ENCODE data around the gene DDX19B.

The DDX19B gene

DNA sequence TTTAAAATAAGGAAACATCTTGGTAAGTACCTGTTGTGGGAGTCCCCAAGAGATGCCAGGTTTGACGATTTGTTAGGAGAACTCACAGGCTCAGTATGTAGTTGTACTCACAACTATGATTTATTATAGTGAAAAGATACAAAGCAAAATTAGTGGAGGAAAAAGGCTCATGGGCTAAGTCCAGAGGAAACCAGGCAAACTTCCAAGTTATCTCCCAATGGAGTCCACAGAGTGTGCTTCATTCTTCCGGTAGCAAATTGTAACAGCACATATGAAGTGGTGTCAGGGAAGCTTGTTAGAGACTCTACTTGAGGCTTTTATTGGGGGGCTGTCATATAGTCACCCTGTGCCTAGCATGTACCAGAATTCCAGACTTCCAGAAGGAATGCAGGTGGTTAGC lies 50.0 kb downstream of the DDX19B start:
- no peak for DNase-seq (ENCODE audit: low read depth in 2 of 2)

DNA sequence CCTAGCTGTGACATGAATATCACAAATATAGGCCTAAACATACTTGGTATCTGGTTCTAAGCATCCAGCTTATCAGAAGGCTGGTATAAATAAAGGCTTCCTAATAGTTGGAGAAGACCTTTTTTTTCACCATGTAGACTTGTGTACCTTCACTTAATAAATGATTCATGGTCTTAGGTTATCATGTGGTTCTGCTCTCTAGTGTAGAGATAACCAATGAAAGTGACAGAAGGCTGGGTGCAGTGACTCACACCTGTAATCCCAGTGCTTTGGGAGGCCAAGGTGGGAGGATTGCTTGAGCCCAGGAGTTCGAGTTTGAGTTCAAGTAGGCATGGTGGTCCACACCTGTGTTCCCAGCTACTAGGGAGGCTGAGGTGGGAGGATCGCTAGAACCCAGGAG lies 50.8 kb downstream of the DDX19B start:
- no peak for DNase-seq (ENCODE audit: low read depth in 2 of 2)

DNA sequence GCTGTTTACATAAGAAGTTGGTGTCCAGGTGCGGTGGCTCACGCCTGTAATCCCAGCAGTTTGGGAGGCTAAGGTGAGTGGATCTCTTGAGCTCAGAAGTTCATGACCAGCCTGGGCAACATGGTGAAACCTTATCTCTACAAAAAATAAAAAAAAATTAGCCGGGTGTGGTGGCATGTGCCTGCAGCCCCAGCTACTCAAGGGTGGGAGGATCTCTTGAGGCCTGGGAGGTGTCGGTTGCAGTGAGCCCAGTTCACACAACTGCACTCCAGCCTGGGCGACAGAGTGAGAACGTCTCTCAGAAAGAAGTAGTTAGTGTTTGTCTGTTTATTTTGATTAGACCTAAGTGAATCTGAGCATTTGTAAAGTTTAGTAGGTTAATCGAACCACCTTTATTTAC lies 60.6 kb downstream of the DDX19B start:
- DNase-seq (ENCODE audit: low read depth in 2 of 2): no peak

DNA sequence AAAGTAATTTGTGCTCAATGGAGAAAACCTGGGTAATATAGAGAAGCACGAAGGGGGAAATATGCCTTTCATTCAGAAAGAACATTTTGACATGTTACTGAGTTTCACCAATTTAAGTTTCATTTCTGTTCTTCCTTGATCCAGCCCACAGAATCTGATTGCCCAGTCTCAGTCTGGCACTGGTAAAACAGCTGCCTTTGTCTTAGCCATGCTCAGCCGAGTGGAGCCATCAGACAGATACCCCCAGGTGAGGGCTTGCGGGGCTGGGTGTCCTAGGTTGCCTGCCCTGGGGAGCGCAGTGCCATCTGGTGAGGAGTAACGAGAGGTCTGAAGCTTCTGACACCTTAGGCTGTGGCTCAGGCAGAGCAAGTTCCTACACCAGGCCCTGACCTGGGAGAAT lies 65.4 kb downstream of the DDX19B start:
- no peak for DNase-seq (ENCODE audit: low read depth in 2 of 2)

DNA sequence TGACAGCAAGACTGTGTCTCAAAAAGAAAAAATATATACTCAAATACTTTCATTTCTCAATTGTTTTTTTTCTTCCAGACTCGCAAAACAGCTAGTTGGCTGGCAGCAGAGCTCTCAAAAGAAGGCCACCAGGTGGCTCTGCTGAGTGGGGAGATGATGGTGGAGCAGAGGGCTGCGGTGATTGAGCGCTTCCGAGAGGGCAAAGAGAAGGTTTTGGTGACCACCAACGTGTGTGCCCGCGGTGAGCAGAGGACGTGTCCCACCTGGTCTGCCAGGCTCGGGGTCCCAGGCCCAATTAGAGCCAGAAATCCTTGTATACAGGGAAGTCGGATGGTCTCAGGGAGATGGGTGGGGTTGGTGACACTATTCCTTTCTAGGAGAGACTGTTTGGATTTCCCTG lies 71.2 kb downstream of the DDX19B start:
- DNase-seq (ENCODE audit: low read depth in 2 of 2): peak in 1 of 2 donors; percentile 18

DNA sequence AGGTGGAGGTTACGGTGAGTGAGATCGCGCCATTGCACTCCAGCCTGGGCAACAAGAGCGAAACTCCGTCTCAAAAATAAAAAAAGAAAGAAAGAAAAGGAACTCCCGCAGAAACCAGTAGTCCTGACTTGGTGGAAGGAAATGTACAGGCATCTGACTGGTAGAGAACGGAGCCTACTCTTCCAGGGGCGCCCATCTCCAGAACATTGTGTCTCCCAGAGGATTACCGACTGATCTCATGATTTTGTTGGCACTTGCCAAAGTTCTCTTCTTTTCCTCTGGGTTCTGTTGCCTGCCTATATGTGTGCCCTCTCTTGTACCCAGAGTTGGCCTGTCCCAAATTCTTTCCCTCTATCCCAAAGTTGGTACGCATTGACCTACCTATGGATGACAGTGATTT lies 71.9 kb downstream of the DDX19B start:
- no peak for DNase-seq (ENCODE audit: low read depth in 2 of 2)

DNA sequence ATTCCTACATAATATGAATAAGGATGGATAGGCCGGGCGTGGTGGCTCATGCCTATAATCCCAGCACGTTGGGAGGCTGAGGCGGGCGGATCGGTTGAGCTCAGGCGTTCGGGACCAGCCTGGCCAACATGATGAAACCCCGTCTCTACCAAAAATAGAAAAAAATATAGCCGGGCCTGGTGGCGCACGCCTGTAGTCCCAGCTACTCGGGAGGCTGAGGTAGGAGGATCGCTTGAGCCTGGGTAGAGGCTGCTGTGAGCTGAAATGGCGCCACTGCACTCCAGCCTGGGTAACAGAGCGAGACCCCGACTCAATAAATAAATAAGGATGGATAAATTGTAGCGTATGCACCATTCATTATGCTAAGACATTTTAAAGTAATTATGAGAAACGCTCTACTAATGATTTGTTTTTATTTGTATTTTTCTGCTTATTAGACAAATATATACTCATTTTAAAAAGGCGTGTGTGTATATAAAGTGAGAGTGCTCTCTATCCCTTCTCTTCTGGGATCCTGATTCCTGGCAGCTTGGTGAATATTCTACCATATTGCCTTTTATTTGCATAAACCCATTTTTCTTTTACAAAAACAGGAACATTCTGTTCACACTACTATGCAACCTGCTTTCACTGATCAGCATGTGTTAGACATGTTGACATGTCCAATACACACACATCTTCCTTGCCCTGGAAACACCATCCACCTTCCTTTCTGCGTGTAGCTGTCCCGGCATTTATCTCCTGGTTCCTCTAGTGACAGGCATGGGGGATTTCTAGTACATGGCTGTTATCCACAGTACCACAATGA lies 74.1 kb downstream of the DDX19B start:
- no peak for DNase-seq (ENCODE audit: low read depth in 2 of 2)

DNA sequence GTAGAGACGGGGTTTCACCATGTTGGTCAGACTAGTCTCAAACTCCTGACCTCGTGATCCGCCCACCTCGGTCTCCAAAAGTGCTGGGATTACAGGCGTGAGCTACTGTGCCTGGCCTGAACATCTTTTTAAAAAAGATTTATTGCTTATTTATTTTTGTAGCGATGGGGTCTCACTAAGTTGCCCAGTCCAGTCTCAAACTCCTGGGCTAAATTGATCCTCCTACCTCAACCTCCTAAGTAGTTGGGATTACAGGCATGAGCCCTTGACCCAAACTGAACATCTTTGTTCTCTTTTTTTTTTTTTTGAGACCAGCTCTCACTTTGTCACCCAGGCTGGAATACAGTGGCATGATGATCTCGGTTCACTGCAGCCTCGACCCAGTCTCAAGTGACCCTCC lies 75.2 kb downstream of the DDX19B start:
- DNase-seq (ENCODE audit: low read depth in 2 of 2): no peak

DNA sequence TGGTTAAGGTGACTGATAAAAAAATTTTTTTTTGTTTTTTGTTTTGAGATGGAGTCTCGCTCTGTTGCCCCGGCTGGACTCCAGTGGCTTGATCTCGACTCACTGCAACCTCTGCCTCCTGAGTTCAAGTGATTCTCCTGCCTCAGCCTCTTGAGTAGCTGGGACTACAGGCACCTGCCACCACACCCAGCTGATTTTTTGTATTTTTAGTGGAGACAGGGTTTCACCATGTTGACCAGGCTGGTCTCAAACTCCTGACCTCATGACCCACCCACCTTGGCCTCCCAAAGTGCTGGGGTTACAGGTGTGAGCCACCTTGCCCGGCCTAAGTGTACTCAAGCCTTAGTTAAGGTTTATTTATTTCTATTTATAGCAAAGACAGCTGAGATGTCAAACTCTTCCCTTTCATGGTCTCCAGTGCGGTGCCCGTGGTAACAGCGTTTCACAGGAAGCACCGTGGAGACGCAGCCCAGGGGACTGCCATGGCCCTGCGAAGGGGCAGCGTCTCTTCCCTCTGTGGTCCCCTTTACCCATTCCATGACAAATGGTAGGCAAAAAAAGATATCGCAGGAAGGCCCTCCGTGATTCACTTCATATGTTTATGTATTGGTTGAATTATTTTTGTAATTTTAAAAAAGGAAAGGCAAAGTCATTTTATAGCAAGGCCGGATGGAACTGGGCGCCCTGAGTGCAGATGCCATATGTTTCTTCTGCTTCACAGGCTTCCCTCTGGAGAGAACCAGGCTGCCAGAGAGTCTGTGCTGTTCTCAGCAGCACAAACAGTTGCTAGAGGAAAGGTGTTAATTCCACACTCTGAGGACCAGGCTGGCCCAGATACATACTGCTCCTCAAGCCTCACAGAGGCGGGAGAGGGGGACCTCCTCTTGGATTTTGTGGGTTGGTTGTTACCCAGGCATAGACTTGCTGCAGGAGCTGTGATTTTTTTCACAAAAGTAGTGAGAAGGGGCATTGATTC lies 76.9 kb downstream of the DDX19B start:
- no peak for DNase-seq (ENCODE audit: low read depth in 2 of 2)

DNA sequence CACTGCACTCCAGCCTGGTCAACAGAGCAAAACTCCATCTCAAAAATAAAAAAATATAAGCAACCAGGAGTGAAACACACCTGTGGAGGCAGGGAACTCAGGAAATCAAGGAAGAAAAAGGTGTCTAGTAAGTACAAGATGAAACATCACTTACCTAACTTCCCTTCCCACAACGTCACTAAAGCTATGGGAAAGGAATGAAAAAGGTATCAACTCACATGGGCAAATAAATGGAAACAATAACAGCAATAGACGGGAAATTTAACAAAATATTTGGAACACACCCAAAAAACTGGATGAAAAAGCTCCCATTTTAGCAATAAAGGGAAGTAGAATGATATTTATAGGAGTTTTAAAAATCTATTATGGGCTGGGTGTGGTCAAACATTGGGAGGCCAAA lies 78.8 kb downstream of the DDX19B start:
- no peak for DNase-seq (ENCODE audit: low read depth in 2 of 2)

DNA sequence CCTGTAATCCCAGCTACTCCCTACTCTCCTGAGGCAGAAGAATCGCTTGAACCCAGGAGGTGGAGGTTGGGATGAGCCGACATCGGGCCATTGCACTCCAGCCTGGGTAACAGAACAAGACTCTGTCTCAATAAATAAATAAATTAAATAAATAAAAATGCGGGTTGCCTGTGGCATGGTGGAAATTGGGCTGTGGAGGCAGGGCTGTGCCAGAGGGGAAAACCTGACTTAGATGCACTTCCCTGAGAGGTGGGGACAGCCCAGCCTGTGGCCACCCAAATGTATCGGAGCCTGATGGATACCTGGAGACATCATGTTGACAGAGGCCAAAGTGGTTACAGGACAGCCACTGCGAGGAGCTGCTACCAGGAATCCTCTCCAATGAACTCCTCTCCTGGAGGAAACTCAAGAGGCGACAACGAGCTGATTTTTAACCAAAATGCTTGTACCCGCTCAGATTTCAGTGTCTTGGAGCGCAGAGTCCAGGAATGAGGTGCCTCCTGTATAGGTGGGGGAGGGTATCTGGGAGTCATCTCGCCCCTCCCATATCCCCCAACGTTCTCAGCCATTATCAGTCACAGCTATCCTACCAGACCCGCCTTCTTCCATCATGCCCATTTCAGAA lies 80.0 kb downstream of the DDX19B start:
- no peak for DNase-seq (ENCODE audit: low read depth in 2 of 2)

DNA sequence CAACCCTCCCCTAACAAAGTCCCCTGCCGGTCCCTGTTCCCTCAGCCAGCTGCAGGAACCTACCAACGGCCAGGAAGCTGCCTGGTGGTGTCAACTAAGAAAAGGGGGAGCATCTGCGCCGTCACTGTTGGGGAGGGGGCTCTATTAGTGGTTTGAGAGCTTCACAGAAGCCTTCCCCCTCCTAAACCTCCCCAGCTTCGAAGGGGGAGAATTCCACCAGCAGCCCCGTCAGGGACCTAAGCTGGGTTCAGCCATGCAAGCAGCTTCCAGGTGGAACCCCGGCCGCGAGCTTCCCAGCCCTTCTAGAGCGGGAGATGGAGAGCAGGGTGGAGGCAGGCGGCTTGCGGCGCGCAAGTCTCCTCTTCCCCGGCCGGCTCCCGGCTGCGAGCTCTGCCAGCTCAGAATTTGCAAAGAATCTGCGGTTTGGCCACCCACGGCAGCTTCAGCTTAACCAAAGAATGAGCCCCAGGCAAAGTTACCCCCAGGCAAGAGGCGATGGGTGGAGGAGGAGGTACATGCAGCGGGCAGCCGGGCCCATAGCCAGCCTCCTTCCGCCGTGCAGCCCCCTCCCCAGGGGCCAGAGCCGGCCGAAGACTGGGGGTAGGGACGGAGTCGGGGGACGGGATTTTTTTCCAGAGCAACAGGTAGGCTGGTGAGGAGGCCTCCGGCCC lies 81.4 kb downstream of the DDX19B start:
- DNase-seq (ENCODE audit: low read depth in 2 of 2): peak; percentile 74 to 83

DNA sequence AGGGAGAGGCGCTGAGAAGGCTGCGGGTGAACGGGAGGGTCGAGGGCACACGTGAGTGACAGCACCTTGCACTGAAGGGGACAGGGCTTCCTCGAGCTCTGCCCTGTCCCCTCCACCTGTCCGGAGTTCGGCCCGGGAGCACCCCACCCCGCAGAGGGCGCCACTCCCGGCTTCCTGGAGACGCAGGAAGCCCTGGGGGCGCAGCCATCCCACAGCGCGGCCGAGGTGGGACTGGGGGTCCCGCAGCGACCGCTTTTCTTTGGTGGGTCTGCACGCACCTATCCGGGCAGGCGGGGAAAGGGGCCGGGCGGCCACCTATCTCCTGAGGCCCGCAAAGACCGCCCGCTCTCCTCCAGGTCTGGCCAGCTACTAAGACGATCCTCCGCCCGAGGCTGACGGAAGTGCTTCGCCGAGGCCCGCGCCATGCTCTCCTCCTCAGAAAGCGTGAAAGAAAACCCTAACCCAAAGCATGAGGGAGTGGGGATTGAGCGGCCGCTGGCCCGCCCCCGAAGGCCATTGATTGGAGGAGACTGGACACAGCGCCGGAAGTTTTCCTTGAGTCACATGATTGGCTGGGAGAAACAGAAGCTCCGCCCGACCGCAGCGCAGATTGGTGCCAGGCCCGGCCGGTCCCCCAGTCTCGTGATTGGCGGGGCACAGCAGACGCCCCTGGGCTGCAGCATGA lies 82.1 kb downstream of the DDX19B start:
- peak; percentile 88 to 96 for DNase-seq (ENCODE audit: low read depth in 2 of 2)

DNA sequence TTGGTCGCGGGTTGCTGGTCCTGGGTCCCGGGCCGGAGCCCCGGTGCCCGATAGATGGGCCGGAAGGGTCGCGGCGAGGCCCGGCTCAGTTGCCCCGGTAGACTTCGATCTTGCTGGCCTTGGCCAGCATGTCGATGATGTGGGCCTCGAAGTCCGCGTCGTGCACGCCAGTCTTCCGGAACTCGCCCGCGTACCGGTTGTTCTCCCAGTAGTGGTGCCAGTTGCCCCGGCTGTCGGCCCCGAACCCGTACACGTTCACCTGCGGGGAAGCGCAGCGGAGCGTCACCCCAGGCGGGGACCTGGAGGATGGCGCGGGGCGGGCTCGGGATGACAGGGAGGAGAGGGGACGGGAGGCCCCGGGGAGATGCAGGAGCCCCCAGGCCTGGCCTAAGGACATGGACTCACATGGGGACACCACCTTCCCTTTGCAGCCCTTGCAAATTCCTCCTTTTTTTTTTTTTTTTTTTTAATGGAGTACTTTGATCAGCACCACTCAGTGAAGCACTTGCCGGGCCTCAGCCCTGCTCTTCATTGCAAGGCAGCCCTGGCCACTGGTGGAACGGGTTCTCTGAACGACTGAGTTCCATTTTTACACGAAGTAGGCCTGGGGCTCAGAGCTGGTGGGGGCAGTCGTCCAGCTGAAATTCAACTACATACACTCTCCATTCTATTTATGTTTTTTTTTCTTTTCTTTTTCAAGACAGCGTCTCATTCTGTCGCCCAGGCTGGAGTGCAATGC lies 82.8 kb downstream of the DDX19B start:
- DNase-seq (ENCODE audit: low read depth in 2 of 2): no peak

DNA sequence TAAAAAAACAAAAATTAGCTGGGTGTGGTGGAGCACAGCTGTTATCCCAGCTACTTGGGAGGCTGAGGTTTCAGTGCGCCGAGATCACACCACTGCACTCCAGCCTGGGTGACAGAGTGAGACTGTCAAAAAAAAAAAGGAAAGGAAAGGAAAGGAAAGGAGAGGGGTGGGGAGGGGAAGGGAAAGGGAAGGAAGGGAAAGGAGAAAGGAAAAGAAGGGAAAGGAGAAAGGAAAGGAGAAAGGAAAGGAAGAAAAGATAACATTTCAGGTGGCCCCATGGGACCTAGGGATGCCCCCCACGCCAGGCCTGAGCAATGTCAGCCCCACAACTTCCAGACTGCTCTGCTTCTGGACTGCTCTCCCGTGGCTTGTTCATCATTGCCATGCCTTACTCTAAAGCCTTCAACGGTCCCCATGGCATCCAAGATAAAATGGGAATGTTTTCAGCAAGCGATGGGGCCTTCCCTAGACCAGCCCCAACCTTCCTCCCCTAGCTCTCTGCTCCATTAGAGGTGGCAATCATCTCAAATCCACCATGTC lies 84.5 kb downstream of the DDX19B start:
- DNase-seq (ENCODE audit: low read depth in 2 of 2): no peak

Measured in stimulated activated CD4-positive, alpha-beta T cell treated with anti-CD3 and anti-CD28 coated beads, Interleukin-4, amount 100 ng/mL, for 48 hours (primary cell).